ENCODE measurements around the gene SEMG2. TPM values are rescaled to one million over a fixed set of nuclear protein-coding genes. Genes with fewer than 3 reads are reported as not detected.

SEMG2 gene
- total RNA-seq, 4 donors from 2014 or later = not detected

DNA sequence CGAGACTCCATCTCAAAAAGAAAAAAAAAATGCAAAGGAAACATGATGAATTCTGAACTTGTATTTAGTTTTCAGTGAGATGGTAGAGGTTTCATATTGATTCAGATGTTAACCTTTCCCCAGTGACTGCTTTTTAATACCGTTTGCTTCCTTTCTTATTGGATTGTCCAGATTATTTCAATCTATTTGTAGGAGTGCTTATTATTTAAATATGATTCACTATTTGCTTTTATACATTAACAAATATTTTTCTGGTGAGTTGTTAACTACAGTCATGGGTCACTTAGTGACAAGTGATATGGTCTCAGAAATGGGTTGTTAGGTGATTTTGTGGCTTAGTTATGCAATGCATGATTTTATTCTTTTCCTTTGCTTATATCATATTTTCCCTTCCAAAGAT, 38.1 kb upstream of the SEMG2 start:
- TF ChIP-seq, protein P1, sequence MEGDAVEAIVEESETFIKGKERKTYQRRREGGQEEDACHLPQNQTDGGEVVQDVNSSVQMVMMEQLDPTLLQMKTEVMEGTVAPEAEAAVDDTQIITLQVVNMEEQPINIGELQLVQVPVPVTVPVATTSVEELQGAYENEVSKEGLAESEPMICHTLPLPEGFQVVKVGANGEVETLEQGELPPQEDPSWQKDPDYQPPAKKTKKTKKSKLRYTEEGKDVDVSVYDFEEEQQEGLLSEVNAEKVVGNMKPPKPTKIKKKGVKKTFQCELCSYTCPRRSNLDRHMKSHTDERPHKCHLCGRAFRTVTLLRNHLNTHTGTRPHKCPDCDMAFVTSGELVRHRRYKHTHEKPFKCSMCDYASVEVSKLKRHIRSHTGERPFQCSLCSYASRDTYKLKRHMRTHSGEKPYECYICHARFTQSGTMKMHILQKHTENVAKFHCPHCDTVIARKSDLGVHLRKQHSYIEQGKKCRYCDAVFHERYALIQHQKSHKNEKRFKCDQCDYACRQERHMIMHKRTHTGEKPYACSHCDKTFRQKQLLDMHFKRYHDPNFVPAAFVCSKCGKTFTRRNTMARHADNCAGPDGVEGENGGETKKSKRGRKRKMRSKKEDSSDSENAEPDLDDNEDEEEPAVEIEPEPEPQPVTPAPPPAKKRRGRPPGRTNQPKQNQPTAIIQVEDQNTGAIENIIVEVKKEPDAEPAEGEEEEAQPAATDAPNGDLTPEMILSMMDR (IDR thresholded peaks at IDR 0.05) = no peak
- no peak for DNase-seq (ENCODE audit: low spot score)
- ATAC-seq (ENCODE audit: low FRiP score) = no peak

DNA sequence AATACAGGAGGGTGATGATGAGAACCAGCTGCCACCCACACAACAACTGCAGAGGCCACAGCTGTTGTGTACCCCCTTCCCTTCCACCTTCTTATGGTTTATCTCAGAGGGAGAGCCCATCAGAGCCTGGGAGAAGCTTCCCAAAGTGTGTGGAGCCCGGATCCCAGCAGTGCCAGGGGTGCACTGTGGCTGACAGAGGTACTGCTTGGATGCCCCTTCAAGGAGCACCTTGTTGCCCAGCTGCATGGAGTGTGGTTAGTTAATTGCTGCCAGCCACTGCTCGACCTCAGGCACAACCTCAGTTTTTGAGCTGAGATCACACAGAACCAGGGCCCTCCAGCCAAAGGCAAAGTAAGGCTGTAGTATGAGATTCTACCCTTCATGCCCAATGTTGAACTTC, 33.5 kb upstream of the SEMG2 start:
- no peak for DNase-seq (ENCODE audit: low spot score)
- TF ChIP-seq, protein P1 (IDR thresholded peaks at IDR 0.05) = no peak
- no peak for ATAC-seq (ENCODE audit: low FRiP score)

DNA sequence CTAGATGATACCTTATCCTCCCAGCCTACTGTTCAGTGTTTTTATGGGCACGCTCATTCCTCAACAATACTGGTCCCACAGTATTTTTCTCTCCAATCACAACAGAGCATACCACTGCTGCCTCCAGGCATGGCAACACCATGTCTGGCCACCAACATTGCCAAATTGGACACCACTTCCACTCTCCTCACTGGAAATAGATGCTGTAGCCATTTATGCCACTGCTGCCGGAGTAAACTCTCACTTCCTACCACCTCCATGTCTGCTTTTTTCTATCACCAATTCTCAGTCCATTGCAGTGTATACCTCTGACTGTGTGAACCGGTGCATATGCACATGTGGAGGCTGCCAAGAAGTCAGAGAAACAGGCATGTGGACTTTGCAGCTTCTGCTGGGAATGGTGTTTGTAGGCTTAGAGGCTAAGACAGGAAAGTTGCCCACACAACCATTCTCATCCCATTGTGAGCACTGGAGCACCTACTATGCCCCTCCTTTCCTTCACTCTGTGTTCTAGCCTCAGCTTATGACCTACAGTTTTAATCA, 32.0 kb upstream of the SEMG2 start:
- DNase-seq (ENCODE audit: low spot score) (no peak), ATAC-seq (ENCODE audit: low FRiP score) (no peak)
- TF ChIP-seq, protein P1 (IDR thresholded peaks at IDR 0.05) = no peak

DNA sequence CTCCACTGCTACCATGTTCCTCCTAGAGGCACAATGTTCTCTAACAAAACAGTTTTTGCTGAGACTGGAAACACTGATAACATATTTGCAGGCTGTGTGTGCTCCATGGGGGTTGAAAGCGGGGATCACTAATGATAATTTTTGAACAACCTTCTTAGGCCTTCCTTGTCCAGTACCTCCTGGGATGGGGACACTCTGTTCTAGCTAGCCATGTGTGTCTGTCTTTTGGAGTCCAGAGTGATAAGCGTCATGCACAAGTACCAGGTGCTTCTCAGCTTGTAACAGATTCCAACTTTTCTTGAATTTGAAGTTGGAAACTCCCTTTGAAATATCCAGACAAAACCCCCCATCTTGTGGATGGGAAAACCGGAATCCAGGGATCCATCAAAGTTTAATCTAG, 31.3 kb upstream of the SEMG2 start:
- no peak for DNase-seq (ENCODE audit: low spot score)
- TF ChIP-seq, protein P1 (IDR thresholded peaks at IDR 0.05) = no peak
- no peak for ATAC-seq (ENCODE audit: low FRiP score)

DNA sequence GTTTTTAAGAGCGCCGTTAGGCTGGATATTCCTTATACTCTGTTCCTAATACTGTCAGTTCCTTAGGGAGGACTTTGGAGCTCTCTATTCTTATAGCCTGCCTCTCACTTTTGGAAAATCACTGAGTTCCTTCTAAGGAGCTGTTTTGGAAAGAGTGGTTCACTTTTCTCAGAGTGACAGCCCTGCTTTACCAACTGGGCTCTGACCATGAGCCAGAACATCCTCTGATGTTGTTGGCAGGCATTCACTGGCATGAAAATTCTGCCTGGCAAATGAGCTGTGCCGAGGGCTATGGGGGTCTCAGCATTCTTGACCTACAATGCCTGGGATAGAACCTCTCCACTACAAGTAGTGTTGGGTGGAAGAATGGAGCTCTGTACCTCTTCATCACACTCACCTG, 29.2 kb upstream of the SEMG2 start:
- TF ChIP-seq, protein P1 (IDR thresholded peaks at IDR 0.05) = no peak
- ATAC-seq (ENCODE audit: low FRiP score) (no peak), DNase-seq (ENCODE audit: low spot score) (no peak)

DNA sequence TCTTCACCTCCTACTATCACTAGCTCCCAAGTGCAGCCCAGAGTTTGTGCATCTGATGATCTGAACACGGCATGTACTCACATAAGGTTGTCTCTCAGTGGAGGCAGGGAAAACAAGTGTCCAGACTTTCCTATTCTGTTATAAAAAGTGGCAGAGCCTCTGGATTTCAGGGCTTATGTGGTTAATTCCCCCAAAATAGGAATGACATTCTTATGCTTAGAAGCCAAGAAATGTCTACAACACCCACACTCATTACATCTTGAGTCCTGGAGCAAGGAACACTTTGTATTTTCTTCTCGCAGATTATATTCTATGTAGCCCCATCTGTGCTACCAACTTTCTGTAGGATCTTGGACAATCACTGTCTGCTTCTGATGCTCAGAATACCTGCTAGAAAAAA, 27.8 kb upstream of the SEMG2 start:
- ATAC-seq (ENCODE audit: low FRiP score) = no peak
- no peak for DNase-seq (ENCODE audit: low spot score)
- TF ChIP-seq, protein P1 (IDR thresholded peaks at IDR 0.05) = no peak

DNA sequence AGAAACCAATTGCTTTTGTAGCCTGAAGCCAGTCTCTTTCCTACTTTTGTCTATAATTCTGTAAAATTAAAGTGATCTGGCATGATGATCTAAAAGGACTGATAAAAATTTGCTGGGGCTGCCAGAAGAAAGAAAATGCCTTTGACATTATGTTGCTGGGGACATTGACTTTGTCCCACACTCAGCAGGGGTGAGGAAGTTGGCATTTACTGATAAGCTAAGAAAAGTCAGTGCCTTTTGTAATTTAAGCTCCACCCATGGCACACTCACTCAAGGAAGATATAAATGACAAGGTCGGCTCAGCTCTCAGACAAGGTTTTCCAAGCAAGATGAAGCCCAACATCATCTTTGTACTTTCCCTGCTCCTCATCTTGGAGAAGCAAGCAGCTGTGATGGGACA, 14.4 kb upstream of the SEMG2 start, which contains the start of gene SEMG1:
Gene SEMG1 (plus strand): TSS at position 309 of the 400 bp plus-strand sequence. CDS start 21 bp downstream, at position 330.
- TF ChIP-seq, protein P1 (IDR thresholded peaks at IDR 0.05) = no peak
- ATAC-seq (ENCODE audit: low FRiP score) (no peak), DNase-seq (ENCODE audit: low spot score) (no peak)

All from omental fat pad (tissue), 4 donors.